ENCODE measurements around the gene RUFY3. TPM values are rescaled to one million over a fixed set of nuclear protein-coding genes. Genes with fewer than 3 reads are reported as not detected.

The RUFY3 gene
- total and polyA plus RNA-seq, 9 of the 15 experiments (the other 6 are each of a cell fraction or from before 2014, with no cell fraction given): 4.2 to 31.1 (median 21.5) TPM

GRCh38 chr4:70833675-70834074 lies 111.9 kb downstream of the RUFY3 start:
- FAIRE-seq (no peak), DNase-seq (ENCODE audit: extremely low read depth in 1 of 4, low spot score in 3 of 4) (no peak), ATAC-seq (no peak)
- Histone ChIP-seq H3K9ac (ENCODE audit: insufficient read depth in 1 of 2, low read depth in 2 of 2, low read length in 2 of 2) (no peak overlapping the region), H3K4me2 (ENCODE audit: insufficient read depth, low read length) (no peak overlapping the region), H4K20me1 (replicated peaks; ENCODE audit: control insufficient read depth, insufficient read depth, low read length) (peaks cover 14% of the 10 kb centered on the region), H3K27ac (ENCODE audit: extremely low read depth, low read depth, low read length) (no peak overlapping the region), H3K79me2 (ENCODE audit: control insufficient read depth, insufficient read depth, low read length) (peaks cover 50% of the 10 kb centered on the region), H2AFZ (ENCODE audit: low read depth, low read length) (no peak overlapping the region), H3K9me1 (ENCODE audit: control insufficient read depth, insufficient read depth, low read length) (peaks cover 10% of the 10 kb centered on the region), H3K9me3 (replicated peaks; ENCODE audit: control insufficient read depth, insufficient read depth, low read depth, low read length) (no peaks in the 10 kb centered on the region), H3K27me3 (ENCODE audit: control insufficient read depth in 2 of 2, insufficient read depth in 2 of 2, low read length in 2 of 2) (no peaks in the 10 kb centered on the region), H3K36me3 (ENCODE audit: control insufficient read depth, insufficient read depth, low read length) (peaks cover 75% of the 10 kb centered on the region), H3K4me1 (replicated peaks in 1 of 2; ENCODE audit: control insufficient read depth in 2 of 2, insufficient read depth in 2 of 2, low read length in 2 of 2) (peaks cover 7 to 12% of the 10 kb centered on the region in 2 experiments; a peak in 4 of 5 replicates), H3K4me3 (no peak overlapping the region)
- TF ChIP-seq ZNF589 (CRISPR knock-in tag; IDR thresholded peaks at IDR 0.05; ENCODE audit: low read depth) (no peak), USF1 (CRISPR knock-in tag; IDR thresholded peaks at IDR 0.05) (no peak), FOXK2 (conservative IDR thresholded peaks at IDR 0.05 in 1 of 2, IDR thresholded peaks at IDR 0.05 in 1 of 2; ENCODE audit: low read depth in 2 of 2) (no peak), ZNF444 (CRISPR knock-in tag; IDR thresholded peaks at IDR 0.05) (no peak), POLR2G (IDR thresholded peaks at IDR 0.05; ENCODE audit: low read depth, low read length) (no peak), KAT7 (CRISPR knock-in tag; IDR thresholded peaks at IDR 0.05; ENCODE audit: borderline replicate concordance) (no peak), FOXP1 (CRISPR knock-in tag; IDR thresholded peaks at IDR 0.05) (no peak), HMG20B (CRISPR knock-in tag; IDR thresholded peaks at IDR 0.05) (no peak), ILK (tag; IDR thresholded peaks at IDR 0.05; ENCODE audit: borderline replicate concordance, low read depth) (no peak), CBFA2T3 (IDR thresholded peaks at IDR 0.05) (no peak), ZZZ3 (IDR thresholded peaks at IDR 0.05) (no peak)
- TF ChIP-seq, protein P1, sequence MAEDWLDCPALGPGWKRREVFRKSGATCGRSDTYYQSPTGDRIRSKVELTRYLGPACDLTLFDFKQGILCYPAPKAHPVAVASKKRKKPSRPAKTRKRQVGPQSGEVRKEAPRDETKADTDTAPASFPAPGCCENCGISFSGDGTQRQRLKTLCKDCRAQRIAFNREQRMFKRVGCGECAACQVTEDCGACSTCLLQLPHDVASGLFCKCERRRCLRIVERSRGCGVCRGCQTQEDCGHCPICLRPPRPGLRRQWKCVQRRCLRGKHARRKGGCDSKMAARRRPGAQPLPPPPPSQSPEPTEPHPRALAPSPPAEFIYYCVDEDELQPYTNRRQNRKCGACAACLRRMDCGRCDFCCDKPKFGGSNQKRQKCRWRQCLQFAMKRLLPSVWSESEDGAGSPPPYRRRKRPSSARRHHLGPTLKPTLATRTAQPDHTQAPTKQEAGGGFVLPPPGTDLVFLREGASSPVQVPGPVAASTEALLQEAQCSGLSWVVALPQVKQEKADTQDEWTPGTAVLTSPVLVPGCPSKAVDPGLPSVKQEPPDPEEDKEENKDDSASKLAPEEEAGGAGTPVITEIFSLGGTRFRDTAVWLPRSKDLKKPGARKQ (CRISPR knock-in tag; IDR thresholded peaks at IDR 0.05): no peak
- TF ChIP-seq, protein P2, sequence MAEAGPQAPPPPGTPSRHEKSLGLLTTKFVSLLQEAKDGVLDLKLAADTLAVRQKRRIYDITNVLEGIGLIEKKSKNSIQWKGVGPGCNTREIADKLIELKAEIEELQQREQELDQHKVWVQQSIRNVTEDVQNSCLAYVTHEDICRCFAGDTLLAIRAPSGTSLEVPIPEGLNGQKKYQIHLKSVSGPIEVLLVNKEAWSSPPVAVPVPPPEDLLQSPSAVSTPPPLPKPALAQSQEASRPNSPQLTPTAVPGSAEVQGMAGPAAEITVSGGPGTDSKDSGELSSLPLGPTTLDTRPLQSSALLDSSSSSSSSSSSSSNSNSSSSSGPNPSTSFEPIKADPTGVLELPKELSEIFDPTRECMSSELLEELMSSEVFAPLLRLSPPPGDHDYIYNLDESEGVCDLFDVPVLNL (CRISPR knock-in tag; IDR thresholded peaks at IDR 0.05; ENCODE audit: low read depth): no peak
- no TSS peak for BruUV-seq (replicated peaks)
- ChIA-PET POLR2A (no interaction called here), CTCF (ENCODE audit: low intra/inter-chr PET ratio) (no interaction called here)
- WGBS (ENCODE audit: insufficient coverage, low coverage, missing lambda C conversion rate): 100% methylated on average over 1 of the region's 1 CpG
- in situ Hi-C loops (cut with MboI): no loop called here
- intact Hi-C loops (cut with micrococcal nuclease): no loop called here

All from K562 (cell line).